ENCODE results near the gene TMEM214. TPM values are rescaled to one million over a fixed set of nuclear protein-coding genes. Genes with fewer than 3 reads are reported as not detected.

TMEM214 gene
- total and polyA plus RNA-seq, 2 of the 8 experiments (the other 6 are each of a cell fraction or from before 2014, with no cell fraction given): 49.7 to 71.0 TPM

- Histone ChIP-seq H3K18ac (ENCODE audit: extremely low read depth, low read length) (no peak overlapping the region), H4K91ac (replicated peaks; ENCODE audit: insufficient read length, low read length) (no peak overlapping the region), H3K23ac (ENCODE audit: insufficient read length) (no peak overlapping the region), H2BK20ac (ENCODE audit: low read length) (no peak overlapping the region), H3K4me1 (replicated peaks in 1 of 4; ENCODE audit: control insufficient read depth in 3 of 4, insufficient read depth in 4 of 4, low read length in 3 of 4) (peaks cover 0 to 4% (median under 1%) of the 10 kb centered on the region in 4 experiments; a peak in 1 of 7 replicates), H3K79me1 (ENCODE audit: low read depth, low read length) (peaks cover 2% of the 10 kb centered on the region; the same call in 1 of the 2 replicates), H3K79me2 (ENCODE audit: control insufficient read depth in 1 of 2, insufficient read depth in 2 of 2, low read length in 2 of 2) (no peaks in the 10 kb centered on the region), H3K4me2 (ENCODE audit: insufficient read depth in 1 of 2, low read depth in 2 of 2, low read length in 2 of 2) (no peak overlapping the region), H4K8ac (ENCODE audit: extremely low read depth, insufficient read depth, low read length) (no peak overlapping the region), H3K27ac (ENCODE audit: low read depth, low read length) (no peak overlapping the region), H2BK15ac (ENCODE audit: low read length) (no peak overlapping the region), H2BK12ac (ENCODE audit: low read depth, low read length) (no peak overlapping the region), H4K20me1 (replicated peaks in 1 of 2; ENCODE audit: control insufficient read depth in 1 of 2, insufficient read depth in 2 of 2, low read length in 2 of 2) (peaks cover 0 to 11% of the 10 kb centered on the region in 2 experiments), H3K27me3 (replicated peaks in 1 of 4; ENCODE audit: control insufficient read depth in 3 of 4, extremely low read depth in 1 of 4, insufficient read depth in 3 of 4, low read length in 3 of 4) (no peaks in the 10 kb centered on the region), H3K23me2 (ENCODE audit: low read depth, low read length) (no peaks in the 10 kb centered on the region), H3K56ac (replicated peaks; ENCODE audit: insufficient read length, low read depth, low read length) (no peak overlapping the region), H2AK5ac (ENCODE audit: low read depth, low read length) (no peak overlapping the region), H2AFZ (ENCODE audit: low read length) (no peak overlapping the region), H3K14ac (ENCODE audit: insufficient read length) (no peak overlapping the region), H2BK120ac (replicated peaks; ENCODE audit: low read depth, low read length) (no peak overlapping the region), H2BK5ac (ENCODE audit: low read depth, low read length) (no peak overlapping the region), H3K36me3 (ENCODE audit: control insufficient read depth in 2 of 4, insufficient read depth in 4 of 4, low read length in 3 of 4) (peaks cover 0 to 6% (median 3%) of the 10 kb centered on the region in 4 experiments; a peak in 3 of 8 replicates), H3K4me3 (ENCODE audit: extremely low read depth in 1 of 4, insufficient read depth in 2 of 4, low read depth in 3 of 4, low read length in 4 of 4) (no peak overlapping the region), H3K4ac (replicated peaks; ENCODE audit: insufficient read length, low read depth, low read length) (no peak overlapping the region), H3K9me3 (ENCODE audit: insufficient read depth in 2 of 2, low read depth in 1 of 2, low read length in 1 of 2) (no peaks in the 10 kb centered on the region), H4K5ac (ENCODE audit: insufficient read length, low read depth, low read length) (no peak overlapping the region), H3K9ac (replicated peaks in 1 of 4; ENCODE audit: extremely low read depth in 1 of 4, low read depth in 3 of 4, low read length in 3 of 4) (no peak overlapping the region)
- DNase-seq (ENCODE audit: low read depth in 1 of 2, low spot score in 2 of 2) (no peak), FAIRE-seq (no peak)
- ChIA-PET POLR2A (ENCODE audit: partially characterized antibody) (interaction anchor here (0.6 to 1.8 kb wide), 6 partner anchors 13 to 57 kb away, joined by 3 to 8 read pairs (median 4); partner anchors contain the start of gene MAPRE3), CTCF (ENCODE audit: partially characterized antibody) (interaction anchor here (0.6 to 6.1 kb wide), 42 partner anchors 8 to 280 kb away, joined by 3 to 122 read pairs (median 4); partner anchors contain the start of genes AGBL5, DPYSL5, MAPRE3 and TMEM214)
- WGBS, 2 experiments (ENCODE audit: extremely low coverage in 1 of 2, insufficient coverage in 1 of 2, insufficient read length in 1 of 2, insufficient replicate concordance in 2 of 2, low coverage in 1 of 2, low lambda C conversion rate in 2 of 2, missing lambda C conversion rate in 1 of 2): 90% methylated on average over 13 of the region's 13 CpGs; no CpG with 5 or more reads in 1 of the 2 experiments
- no peak for TF ChIP-seq CHD1 (IDR thresholded peaks at IDR 0.05; ENCODE audit: low read depth, low read length)
- no peak for TF ChIP-seq FOSL1 (IDR thresholded peaks at IDR 0.05; ENCODE audit: insufficient read depth, low read depth, low read length)
- no peak for TF ChIP-seq PHF8 (conservative IDR thresholded peaks at IDR 0.05; ENCODE audit: low read depth, low read length)
- TF ChIP-seq EZH2 (IDR thresholded peaks at IDR 0.05; ENCODE audit: low read depth, low read length, severe bottlenecking): no peak
- no peak for TF ChIP-seq CBX8 (IDR thresholded peaks at IDR 0.05; ENCODE audit: borderline replicate concordance, low read depth, low read length)
- TF ChIP-seq RAD21 (IDR thresholded peaks at IDR 0.05 in 1 of 2, conservative IDR thresholded peaks at IDR 0.05 in 1 of 2; ENCODE audit: low read depth in 2 of 2, low read length in 2 of 2): no peak
- no peak for TF ChIP-seq TCF12 (IDR thresholded peaks at IDR 0.05; ENCODE audit: low read depth, low read length)
- no peak for TF ChIP-seq ATF3 (IDR thresholded peaks at IDR 0.05; ENCODE audit: insufficient read depth, low read depth, low read length)
- TF ChIP-seq YY1 (IDR thresholded peaks at IDR 0.05; ENCODE audit: low read depth, low read length): no peak
- TF ChIP-seq SUZ12 (IDR thresholded peaks at IDR 0.05; ENCODE audit: low read length): no peak
- no peak for TF ChIP-seq GABPA (IDR thresholded peaks at IDR 0.05; ENCODE audit: borderline replicate concordance, insufficient read depth, low read length)
Observed at GRCh38 chr2:27025281-27025800, 7.4 kb upstream of the TMEM214 start.

Data from H1 (cell line).